HepG2 (cell line): Measurements from ENCODE around the gene VPS4A. TPM values are rescaled to one million over a fixed set of nuclear protein-coding genes. Genes with fewer than 3 reads are reported as not detected.
A peak's percentile ranks its signal among the peaks of the same experiment; 100 is the strongest.

Experiments used
- E2F1 ChIP-seq: sonication (generic); formaldehyde crosslinking; IDR thresholded peaks from 2 replicates; pipeline ENCODE4 v1.5.0; 2020; ENCODE audit warnings: missing genetic modification reagents
- GABPB1 ChIP-seq: IDR thresholded peaks from 2 replicates; pipeline ENCODE4 v1.6.1; 2016; ENCODE audit warnings: mild to moderate bottlenecking, missing genetic modification reagents, moderate library complexity, missing compliant biosample characterization
- HHEX ChIP-seq: IDR thresholded peaks from 2 replicates; pipeline ENCODE4 v1.6.1; 2016; ENCODE audit warnings: control low read depth
- HNRNPLL ChIP-seq: fragments of 200-400 bp; formaldehyde crosslinking; IDR thresholded peaks from 2 replicates; pipeline ENCODE4 v1.6.1; 2017; ENCODE audit warnings: mild to moderate bottlenecking, low read depth, low read length; ENCODE audit not compliant: poor library complexity, severe bottlenecking
- MYPOP ChIP-seq: sonication (generic); formaldehyde crosslinking; IDR thresholded peaks from 2 replicates; pipeline ENCODE4 v1.8.1; 2023; ENCODE audit warnings: mild to moderate bottlenecking, moderate library complexity, missing genetic modification reagents
- NAIF1 ChIP-seq: sonication (generic); formaldehyde crosslinking; IDR thresholded peaks from 2 replicates; pipeline ENCODE4 v1.5.0; 2020; ENCODE audit warnings: mild to moderate bottlenecking, missing genetic modification reagents, borderline replicate concordance
- NCOA5 ChIP-seq: sonication (generic); formaldehyde crosslinking; IDR thresholded peaks from 2 replicates; pipeline ENCODE4 v1.4.0; 2020; ENCODE audit warnings: missing genetic modification reagents
- RAD51 ChIP-seq: fragments of 450-650 bp; IDR thresholded peaks from 2 replicates; pipeline ENCODE4 v1.6.1; 2016; ENCODE audit warnings: borderline replicate concordance
- SMAD3 ChIP-seq: sonication (generic); formaldehyde crosslinking; IDR thresholded peaks from 2 replicates; pipeline ENCODE4 v1.4.0; 2020; ENCODE audit warnings: missing genetic modification reagents
- ZHX1 ChIP-seq: sonication (generic); formaldehyde crosslinking; IDR thresholded peaks from 2 replicates; pipeline ENCODE4 v1.8.1; 2022; ENCODE audit warnings: low read depth, mild to moderate bottlenecking, missing genetic modification reagents
- ZIK1 ChIP-seq: sonication (generic); formaldehyde crosslinking; IDR thresholded peaks from 2 replicates; pipeline ENCODE4 v1.5.0; 2020; ENCODE audit warnings: mild to moderate bottlenecking, low read depth, missing genetic modification reagents, borderline replicate concordance
- ZKSCAN1 ChIP-seq: fragments of 150-350 bp; IDR thresholded peaks from 2 replicates; pipeline ENCODE4 v1.6.1; 2014; ENCODE audit warnings: low read length
- ZNF431 ChIP-seq: sonication (generic); formaldehyde crosslinking; IDR thresholded peaks from 2 replicates; pipeline ENCODE4 v1.9.0; 2022; ENCODE audit warnings: missing genetic modification reagents, low read depth, mild to moderate bottlenecking, borderline replicate concordance
- ZNF598 ChIP-seq: sonication (generic); formaldehyde crosslinking; IDR thresholded peaks from 2 replicates; pipeline ENCODE4 v1.5.1; 2020; ENCODE audit warnings: mild to moderate bottlenecking, missing genetic modification reagents, borderline replicate concordance
- ZNF777 ChIP-seq: sonication (generic); formaldehyde crosslinking; IDR thresholded peaks from 2 replicates; pipeline ENCODE4 v1.4.0; 2020; ENCODE audit warnings: missing genetic modification reagents
- polyA plus RNA-seq, 8 experiments: library from polyadenylated mRNA; depleted of rRNA in 3 of 8; stranded (reverse) in 7 of 8; unstranded in 1 of 8; fragments of >200 nt; fragmentation: Illumina TruSeq in 4 of 8; extraction: Trizol in 4 of 8; gene quantifications; 2 replicates each; pipeline versions ENCODE4 v1.2.1 to v1.2.3, GENCODE V29; 2011 to 2016; ENCODE audit warnings: low read depth in 4 of 8, missing spikeins in 1 of 8, mixed read lengths in 1 of 8; ENCODE audit not compliant: insufficient read depth in 1 of 8
- total RNA-seq, 5 experiments: library from RNA; depleted of rRNA; stranded (reverse); fragments of >200 nt; fragmentation: Illumina TruSeq; extraction: Trizol; gene quantifications; 2 replicates each; pipeline ENCODE4 v1.2.3, GENCODE V29; 2016; ENCODE audit warnings: low read depth in 1 of 5
- TF ChIP-seq, protein P1 (sequence below): sonication (generic); formaldehyde crosslinking; IDR thresholded peaks from 2 replicates; pipeline ENCODE4 v1.4.0; 2020; ENCODE audit warnings: missing genetic modification reagents, borderline replicate concordance

Gene VPS4A
- total and polyA plus RNA-seq, 2 of the 13 experiments (the other 11 are each of a cell fraction or from before 2014, with no cell fraction given), result 13.2 to 27.9 TPM

DNA sequence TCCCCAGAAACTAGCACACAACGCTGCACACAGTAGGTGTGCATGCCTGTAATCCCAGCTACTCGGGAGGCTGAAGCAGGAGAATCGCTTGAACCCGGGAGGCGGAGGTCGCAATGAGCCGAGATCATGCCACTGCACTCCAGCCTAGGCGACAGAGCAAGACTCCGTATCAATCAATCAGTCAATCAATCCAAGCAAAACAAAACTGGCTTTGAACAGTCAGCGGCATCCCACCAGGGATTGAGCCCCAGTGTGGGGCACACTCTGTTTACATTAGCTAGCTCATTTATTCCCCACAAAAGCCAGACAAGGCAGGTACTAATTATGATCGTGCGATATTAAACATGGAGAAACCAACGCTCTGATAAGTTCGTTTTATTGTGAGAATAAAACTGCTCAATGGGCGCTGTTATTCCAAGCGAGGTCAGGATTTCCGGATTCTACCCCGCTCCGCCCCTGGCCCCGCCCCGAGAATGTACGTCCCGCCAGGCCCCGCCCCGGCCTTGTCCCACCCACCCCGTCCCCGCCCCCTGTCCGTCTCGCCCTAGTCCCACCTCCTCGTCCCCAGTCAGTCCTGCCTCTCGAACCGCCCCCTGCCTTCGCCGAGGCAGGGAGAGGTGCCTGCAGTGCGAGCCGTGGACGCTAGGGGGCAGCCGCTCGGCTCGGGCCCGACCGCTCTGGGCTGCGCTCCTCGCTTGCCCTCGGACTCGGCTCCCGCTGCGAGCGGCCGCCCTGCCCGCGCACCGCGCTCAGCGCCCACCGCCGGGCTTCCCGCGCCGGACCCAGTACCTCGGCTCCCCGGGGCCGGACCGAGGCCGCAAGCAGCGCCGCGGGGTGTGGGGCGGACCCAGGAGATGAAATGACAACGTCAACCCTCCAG, at the start of gene VPS4A (continued):
- peak; percentile 63 for TF ChIP-seq ZHX1 (CRISPR knock-in tag)
- peak; percentile 61 for TF ChIP-seq MYPOP (CRISPR knock-in tag)
- no peak for TF ChIP-seq ZNF777 (CRISPR knock-in tag)
- no peak for TF ChIP-seq E2F1
- TF ChIP-seq RAD51, result no peak
- TF ChIP-seq GABPB1 (CRISPR knock-in tag), result peak; percentile 85
- no peak for TF ChIP-seq NCOA5 (CRISPR knock-in tag)
- TF ChIP-seq ZIK1, result 0 out of 2 replicates have a peak, but pooled peaks have one; percentile 71
- peak; percentile 93 for TF ChIP-seq ZKSCAN1
- TF ChIP-seq HNRNPLL, result peak; percentile 89
- no peak for TF ChIP-seq HHEX (CRISPR knock-in tag)
- TF ChIP-seq, protein P1, sequence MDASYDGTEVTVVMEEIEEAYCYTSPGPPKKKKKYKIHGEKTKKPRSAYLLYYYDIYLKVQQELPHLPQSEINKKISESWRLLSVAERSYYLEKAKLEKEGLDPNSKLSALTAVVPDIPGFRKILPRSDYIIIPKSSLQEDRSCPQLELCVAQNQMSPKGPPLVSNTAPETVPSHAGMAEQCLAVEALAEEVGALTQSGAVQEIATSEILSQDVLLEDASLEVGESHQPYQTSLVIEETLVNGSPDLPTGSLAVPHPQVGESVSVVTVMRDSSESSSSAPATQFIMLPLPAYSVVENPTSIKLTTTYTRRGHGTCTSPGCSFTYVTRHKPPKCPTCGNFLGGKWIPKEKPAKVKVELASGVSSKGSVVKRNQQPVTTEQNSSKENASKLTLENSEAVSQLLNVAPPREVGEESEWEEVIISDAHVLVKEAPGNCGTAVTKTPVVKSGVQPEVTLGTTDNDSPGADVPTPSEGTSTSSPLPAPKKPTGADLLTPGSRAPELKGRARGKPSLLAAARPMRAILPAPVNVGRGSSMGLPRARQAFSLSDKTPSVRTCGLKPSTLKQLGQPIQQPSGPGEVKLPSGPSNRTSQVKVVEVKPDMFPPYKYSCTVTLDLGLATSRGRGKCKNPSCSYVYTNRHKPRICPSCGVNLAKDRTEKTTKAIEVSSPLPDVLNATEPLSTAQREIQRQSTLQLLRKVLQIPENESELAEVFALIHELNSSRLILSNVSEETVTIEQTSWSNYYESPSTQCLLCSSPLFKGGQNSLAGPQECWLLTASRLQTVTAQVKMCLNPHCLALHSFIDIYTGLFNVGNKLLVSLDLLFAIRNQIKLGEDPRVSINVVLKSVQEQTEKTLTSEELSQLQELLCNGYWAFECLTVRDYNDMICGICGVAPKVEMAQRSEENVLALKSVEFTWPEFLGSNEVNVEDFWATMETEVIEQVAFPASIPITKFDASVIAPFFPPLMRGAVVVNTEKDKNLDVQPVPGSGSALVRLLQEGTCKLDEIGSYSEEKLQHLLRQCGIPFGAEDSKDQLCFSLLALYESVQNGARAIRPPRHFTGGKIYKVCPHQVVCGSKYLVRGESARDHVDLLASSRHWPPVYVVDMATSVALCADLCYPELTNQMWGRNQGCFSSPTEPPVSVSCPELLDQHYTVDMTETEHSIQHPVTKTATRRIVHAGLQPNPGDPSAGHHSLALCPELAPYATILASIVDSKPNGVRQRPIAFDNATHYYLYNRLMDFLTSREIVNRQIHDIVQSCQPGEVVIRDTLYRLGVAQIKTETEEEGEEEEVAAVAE (CRISPR knock-in tag), result peak; percentile 76; the same call in 1 of the 2 replicates
- no peak for TF ChIP-seq NAIF1 (CRISPR knock-in tag)
- no peak for TF ChIP-seq SMAD3 (CRISPR knock-in tag)
- TF ChIP-seq ZNF431 (CRISPR knock-in tag), result peak; percentile 84
- 0 out of 2 replicates have a peak, but pooled peaks have one; percentile 31 for TF ChIP-seq ZNF598 (CRISPR knock-in tag)
